OCI-M1 (cell line): Measurements from ENCODE around the gene RNU7-1.
A peak's percentile ranks its signal among the peaks of the same experiment; 100 is the strongest.

Experiments used
- DNase-seq: peaks from one replicate; lab custom pipeline; 2025; lab: John Stamatoyannopoulos, UW

The RNU7-1 gene

GRCh38 chr12:6953442-6954315 is 10.1 kb downstream of the RNU7-1 start:
- peak; percentile 95 for DNase-seq

- DNase-seq = no peak
Measured at GRCh38 chr12:6954316-6955107, 10.9 kb downstream of the RNU7-1 start.

GRCh38 chr12:6955108-6956020 is 11.7 kb downstream of the RNU7-1 start:
- no peak for DNase-seq

- DNase-seq = no peak
Measured at GRCh38 chr12:6956021-6956727, 12.6 kb downstream of the RNU7-1 start.

- DNase-seq = no peak
Measured at GRCh38 chr12:6957151-6957701, 13.6 kb downstream of the RNU7-1 start.

- no peak for DNase-seq
Measured at GRCh38 chr12:6957741-6958608, 14.4 kb downstream of the RNU7-1 start.

- DNase-seq = no peak
Measured at GRCh38 chr12:6958609-6959057, 15.0 kb downstream of the RNU7-1 start.

- DNase-seq = no peak
Measured at GRCh38 chr12:6959058-6959804, 15.6 kb downstream of the RNU7-1 start.

- DNase-seq = no peak
Measured at GRCh38 chr12:6959805-6960592, 16.4 kb downstream of the RNU7-1 start.

- DNase-seq = peak; percentile 69
Measured at GRCh38 chr12:6960593-6961277, 17.1 kb downstream of the RNU7-1 start.

- DNase-seq = peak; percentile 89
Measured at GRCh38 chr12:6961278-6961694, 17.7 kb downstream of the RNU7-1 start.

GRCh38 chr12:6961695-6962284 is 18.2 kb downstream of the RNU7-1 start:
- peak; percentile 97 for DNase-seq

GRCh38 chr12:6962285-6963015 is 18.8 kb downstream of the RNU7-1 start:
- no peak for DNase-seq

GRCh38 chr12:6963016-6963731 is 19.6 kb downstream of the RNU7-1 start:
- no peak for DNase-seq

GRCh38 chr12:6963791-6964413 is 20.3 kb downstream of the RNU7-1 start:
- DNase-seq = no peak
